HFF-Myc (cell line): Measurements from ENCODE around the gene PRKCB.

Experiments used
- DNase-seq: peaks from one replicate; pipeline ENCODE4 v3.0.0-alpha.2; 2011; ENCODE audit warnings: low read depth; ENCODE audit errors: extremely low read depth
- H3K4me3 ChIP-seq: replicated peaks from 2 replicates; pipeline ENCODE4 v1.5.1; 2011; ENCODE audit warnings: low read depth, mild to moderate bottlenecking, control low read depth, low read length
- TF ChIP-seq, protein P1 (sequence below): IDR thresholded peaks from 2 replicates; pipeline ENCODE4 v1.5.1; 2012; ENCODE audit warnings: mild to moderate bottlenecking, low read depth, low read length, control low read depth; ENCODE audit errors: missing control alignments

Gene PRKCB

DNA sequence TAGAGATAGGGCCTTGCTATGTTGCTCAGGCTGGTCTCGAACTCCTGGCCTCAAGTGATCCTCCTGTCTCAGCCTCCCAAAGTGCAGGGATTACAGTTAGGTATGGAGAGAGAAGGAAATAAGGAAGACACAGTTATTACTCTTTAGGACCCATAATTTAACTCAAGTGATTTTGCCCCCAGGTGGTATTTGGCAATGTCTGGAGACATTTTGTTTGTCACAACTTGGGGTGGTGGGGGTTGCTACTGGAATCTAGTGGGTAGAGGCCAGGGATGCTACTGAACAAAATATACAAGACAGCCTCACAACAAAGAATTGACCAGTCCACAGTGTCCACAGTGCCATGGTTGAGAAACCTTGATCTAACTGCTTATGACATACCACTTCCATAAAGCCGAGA, 64.1 kb downstream of the PRKCB start:
- no peak for DNase-seq
- H3K4me3 ChIP-seq: no peak overlapping the region
- TF ChIP-seq, protein P1, sequence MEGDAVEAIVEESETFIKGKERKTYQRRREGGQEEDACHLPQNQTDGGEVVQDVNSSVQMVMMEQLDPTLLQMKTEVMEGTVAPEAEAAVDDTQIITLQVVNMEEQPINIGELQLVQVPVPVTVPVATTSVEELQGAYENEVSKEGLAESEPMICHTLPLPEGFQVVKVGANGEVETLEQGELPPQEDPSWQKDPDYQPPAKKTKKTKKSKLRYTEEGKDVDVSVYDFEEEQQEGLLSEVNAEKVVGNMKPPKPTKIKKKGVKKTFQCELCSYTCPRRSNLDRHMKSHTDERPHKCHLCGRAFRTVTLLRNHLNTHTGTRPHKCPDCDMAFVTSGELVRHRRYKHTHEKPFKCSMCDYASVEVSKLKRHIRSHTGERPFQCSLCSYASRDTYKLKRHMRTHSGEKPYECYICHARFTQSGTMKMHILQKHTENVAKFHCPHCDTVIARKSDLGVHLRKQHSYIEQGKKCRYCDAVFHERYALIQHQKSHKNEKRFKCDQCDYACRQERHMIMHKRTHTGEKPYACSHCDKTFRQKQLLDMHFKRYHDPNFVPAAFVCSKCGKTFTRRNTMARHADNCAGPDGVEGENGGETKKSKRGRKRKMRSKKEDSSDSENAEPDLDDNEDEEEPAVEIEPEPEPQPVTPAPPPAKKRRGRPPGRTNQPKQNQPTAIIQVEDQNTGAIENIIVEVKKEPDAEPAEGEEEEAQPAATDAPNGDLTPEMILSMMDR: no peak

DNA sequence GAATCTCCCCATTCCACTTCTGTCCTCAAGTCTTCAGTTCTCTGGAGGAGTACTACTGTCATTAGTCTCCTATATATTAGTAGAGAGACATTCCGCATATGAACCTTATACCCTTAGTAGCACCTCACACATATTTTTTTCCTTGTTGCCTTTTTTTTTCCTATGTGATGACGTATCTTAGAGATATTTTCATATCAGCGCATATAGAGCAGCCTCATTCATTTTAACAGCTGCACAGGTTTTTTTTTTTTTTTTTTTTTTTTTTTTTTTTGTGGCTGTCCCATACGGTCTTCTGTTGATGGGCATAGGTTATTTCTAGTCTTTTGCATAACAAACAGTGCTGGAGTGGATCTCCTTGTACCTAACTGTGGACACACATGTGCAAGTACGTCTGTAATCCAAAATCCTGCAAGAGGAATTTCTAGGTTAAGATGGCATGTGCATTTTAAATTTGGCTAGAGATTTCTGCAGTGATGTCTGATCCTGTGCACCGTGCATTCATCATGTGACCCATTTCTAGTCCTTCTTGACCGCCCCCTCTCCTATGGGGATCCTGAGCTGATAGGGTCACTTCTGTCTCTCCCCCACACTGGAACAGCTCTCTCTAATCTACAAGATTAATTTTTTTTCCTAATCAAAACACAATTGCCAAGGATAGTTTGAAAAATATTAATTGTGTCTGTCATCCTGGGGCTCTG, 64.8 kb downstream of the PRKCB start:
- no peak overlapping the region for H3K4me3 ChIP-seq
- DNase-seq: no peak
- TF ChIP-seq, protein P1: no peak

DNA sequence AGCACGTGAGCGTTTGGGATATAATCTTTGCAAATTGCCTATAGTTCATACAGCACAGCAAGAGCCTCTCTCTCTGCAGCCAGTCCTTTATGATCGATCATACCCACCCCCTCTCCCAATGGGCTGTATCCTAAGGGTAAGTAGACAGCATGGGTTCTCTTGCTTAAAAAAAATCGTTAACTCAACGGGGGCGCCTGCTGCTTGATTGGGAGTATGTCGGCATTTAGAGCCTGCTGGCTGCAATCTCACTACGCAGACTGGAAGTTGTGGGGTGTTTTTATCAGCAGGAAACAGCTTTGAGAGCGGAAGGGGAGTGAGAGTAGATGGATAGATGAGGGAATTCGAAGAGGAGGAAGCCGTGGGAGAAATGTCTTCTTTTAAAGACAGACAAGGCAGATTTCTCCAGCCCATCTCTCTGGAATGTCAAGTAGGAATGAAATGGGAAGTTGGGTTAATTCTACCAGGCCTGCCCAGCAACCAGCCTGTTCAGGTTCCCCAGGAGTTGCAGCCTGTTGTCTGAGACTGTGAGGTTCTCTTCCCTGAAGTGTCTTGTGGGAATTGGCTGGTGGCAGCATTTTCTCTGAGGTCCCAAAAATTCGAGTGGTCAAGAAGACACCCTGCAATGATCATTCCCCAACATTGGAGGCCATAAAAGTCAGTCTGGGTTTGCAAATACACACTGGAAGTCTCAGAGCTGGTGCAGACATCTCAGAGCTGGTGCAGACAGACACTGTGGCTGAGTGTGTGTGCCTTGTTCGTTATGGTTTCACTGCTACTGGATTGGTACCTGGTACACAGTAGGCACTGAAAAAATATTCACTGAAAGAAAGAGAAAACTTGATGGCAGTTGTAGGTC, 65.6 kb downstream of the PRKCB start:
- TF ChIP-seq, protein P1: no peak
- H3K4me3 ChIP-seq: no peak overlapping the region
- DNase-seq: no peak

DNA sequence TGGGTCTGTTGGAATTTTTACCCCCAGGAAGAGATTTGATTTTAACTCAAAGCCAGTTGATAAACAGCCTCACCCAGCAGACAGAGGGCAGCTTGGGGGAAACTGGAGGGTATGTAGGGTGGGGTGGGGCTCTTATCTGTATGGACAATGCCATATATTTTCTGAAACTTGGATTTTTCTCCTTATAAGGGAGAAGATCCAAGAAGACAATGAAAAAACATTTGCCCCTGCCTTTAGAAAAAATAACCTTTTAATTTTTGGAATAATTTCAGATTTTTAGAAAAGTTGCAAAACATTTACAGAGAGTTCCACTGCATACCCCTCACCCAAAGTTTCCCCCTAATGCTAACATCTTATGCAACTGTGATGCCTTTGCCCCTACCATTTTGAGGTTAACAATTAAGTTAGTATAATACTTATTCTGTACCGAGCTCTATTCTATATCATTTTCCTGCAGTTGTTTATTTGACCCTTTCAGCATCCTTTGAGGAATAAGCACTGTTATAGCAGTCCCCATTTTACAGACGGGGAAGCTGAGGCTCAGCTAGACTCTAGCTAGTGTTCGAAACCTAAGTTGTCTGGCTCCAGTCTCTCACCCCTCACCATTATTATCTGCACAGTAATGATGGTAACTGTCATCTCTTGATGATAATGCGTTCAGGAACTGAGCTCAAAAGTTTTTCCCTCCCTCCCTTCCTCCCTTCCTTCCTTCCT, 66.4 kb downstream of the PRKCB start:
- no peak overlapping the region for H3K4me3 ChIP-seq
- TF ChIP-seq, protein P1: no peak
- no peak for DNase-seq

DNA sequence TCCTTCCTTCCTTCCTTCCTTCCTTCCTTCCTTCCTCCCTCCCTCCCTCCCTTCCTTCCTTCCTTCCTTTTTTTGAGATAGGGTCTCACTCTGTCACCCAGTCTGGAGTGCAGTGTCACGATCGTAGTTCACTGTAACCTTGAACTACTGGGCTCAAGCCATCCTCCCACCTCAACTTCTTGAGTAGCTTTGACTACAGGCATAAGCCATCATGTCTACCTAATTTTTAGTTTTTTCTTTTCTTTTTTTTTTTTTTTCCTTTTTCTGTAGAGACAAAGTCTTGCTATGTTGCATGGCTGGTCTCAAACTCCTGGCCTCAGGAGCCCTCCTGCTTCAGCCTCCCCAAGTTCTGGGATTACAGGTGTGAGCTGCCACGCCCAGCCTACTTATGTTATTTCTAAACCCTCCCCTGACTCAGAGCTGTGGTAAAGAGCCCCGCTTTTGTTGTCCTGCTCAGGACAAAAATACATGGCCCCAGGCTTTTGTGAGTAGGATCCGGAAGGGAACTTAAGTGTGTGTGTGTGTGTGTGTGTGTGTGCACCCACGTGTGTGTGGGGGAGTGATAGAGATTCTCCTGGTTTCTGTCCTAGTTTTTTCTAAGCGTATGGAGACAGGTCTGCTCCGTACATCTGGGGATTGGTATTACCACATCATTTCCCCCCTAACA, 67.1 kb downstream of the PRKCB start:
- H3K4me3 ChIP-seq: no peak overlapping the region
- TF ChIP-seq, protein P1: no peak
- DNase-seq: no peak

DNA sequence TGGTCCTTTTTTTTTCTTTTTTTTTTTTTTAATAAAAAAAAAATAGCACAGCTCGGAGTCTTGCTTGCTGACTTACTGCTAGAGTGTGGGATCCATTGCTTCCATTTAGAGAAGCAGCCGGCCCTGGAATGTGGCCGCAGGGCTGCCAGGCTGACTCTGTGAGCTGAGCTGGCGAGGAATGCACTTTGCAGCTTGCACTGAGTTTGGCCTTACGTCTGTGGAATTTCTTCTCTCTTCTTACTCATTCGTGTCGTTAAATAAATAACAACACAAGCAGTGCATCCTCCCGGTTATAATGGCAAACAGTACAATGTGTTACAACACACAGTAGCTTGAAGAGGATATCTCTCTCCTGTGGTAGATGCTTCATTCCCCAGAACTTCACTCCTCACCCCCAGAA, 69.2 kb downstream of the PRKCB start:
- TF ChIP-seq, protein P1: no peak
- H3K4me3 ChIP-seq: no peak overlapping the region
- DNase-seq: peak; percentile 4
